ENCODE data around the gene AGPAT2. TPM values are rescaled to one million over a fixed set of nuclear protein-coding genes. Genes with fewer than 3 reads are reported as not detected.

Gene AGPAT2
- total and polyA plus RNA-seq, 2 experiments from 2014 or later: 125 to 242 TPM

- no peak overlapping the region for H3K4me3 ChIP-seq
- H3K4me2 ChIP-seq: no peak overlapping the region
- H3K27ac ChIP-seq: no peak overlapping the region
- 94% methylated on average over 17 of the region's 17 CpGs for WGBS (ENCODE audit: low lambda C conversion rate, missing lambda C conversion rate)
- H4K20me1 ChIP-seq (ENCODE audit: insufficient read depth, poor library complexity, severe bottlenecking): peaks cover 47% of the 10 kb centered on the region
- H2AFZ ChIP-seq: no peak overlapping the region
- H3K27me3 ChIP-seq: no peaks in the 10 kb centered on the region
- H3K4me1 ChIP-seq (ENCODE audit: insufficient read depth): peaks cover 19% of the 10 kb centered on the region
- no peak for DNase-seq (ENCODE audit: low spot score)
- peaks cover 82% of the 10 kb centered on the region for H3K79me2 ChIP-seq
- no peaks in the 10 kb centered on the region for H3K36me3 ChIP-seq (replicated peaks; ENCODE audit: insufficient read depth, low read depth)
- no peaks in the 10 kb centered on the region for H3K9me2 ChIP-seq (replicated peaks; ENCODE audit: insufficient read depth)
- H3K9me3 ChIP-seq (ENCODE audit: low read depth): no peaks in the 10 kb centered on the region
- TF ChIP-seq EZH2phosphoT487 (IDR thresholded peaks at IDR 0.05; ENCODE audit: low read depth, severe bottlenecking, unreplicated experiment): no peak
- no peak for TF ChIP-seq EZH2 (IDR thresholded peaks at IDR 0.05; ENCODE audit: borderline replicate concordance)
- TF ChIP-seq CTCF (IDR thresholded peaks at IDR 0.05; ENCODE audit: poor library complexity): no peak
Observed at GRCh38 chr9:136681029-136681428, 6.2 kb downstream of the AGPAT2 start.

GRCh38 chr9:136679431-136679941 is 7.8 kb downstream of the AGPAT2 start:
- H3K9me3 ChIP-seq (ENCODE audit: low read depth): no peaks in the 10 kb centered on the region
- no peak overlapping the region for H3K27ac ChIP-seq
- no peaks in the 10 kb centered on the region for H3K9me2 ChIP-seq (replicated peaks; ENCODE audit: insufficient read depth)
- H3K79me2 ChIP-seq: peaks cover 66% of the 10 kb centered on the region
- no peaks in the 10 kb centered on the region for H3K27me3 ChIP-seq
- H3K4me2 ChIP-seq: no peak overlapping the region
- peaks cover 14% of the 10 kb centered on the region for H3K4me1 ChIP-seq (ENCODE audit: insufficient read depth)
- TF ChIP-seq EZH2phosphoT487 (IDR thresholded peaks at IDR 0.05; ENCODE audit: low read depth, severe bottlenecking, unreplicated experiment) (no peak), EZH2 (IDR thresholded peaks at IDR 0.05; ENCODE audit: borderline replicate concordance) (no peak), CTCF (IDR thresholded peaks at IDR 0.05; ENCODE audit: poor library complexity) (no peak)
- H4K20me1 ChIP-seq (ENCODE audit: insufficient read depth, poor library complexity, severe bottlenecking): peaks cover 33% of the 10 kb centered on the region
- H3K36me3 ChIP-seq (replicated peaks; ENCODE audit: insufficient read depth, low read depth): no peaks in the 10 kb centered on the region
- H3K4me3 ChIP-seq: no peak overlapping the region
- no peak overlapping the region for H2AFZ ChIP-seq
- WGBS (ENCODE audit: low lambda C conversion rate, missing lambda C conversion rate): 71% methylated on average over 22 of the region's 22 CpGs
- DNase-seq (ENCODE audit: low spot score): no peak

- H3K27ac ChIP-seq: no peak overlapping the region
- WGBS (ENCODE audit: low lambda C conversion rate, missing lambda C conversion rate): 88% methylated on average over 6 of the region's 6 CpGs
- peaks cover 57% of the 10 kb centered on the region for H3K79me2 ChIP-seq
Observed at GRCh38 chr9:136678624-136679023, 8.6 kb downstream of the AGPAT2 start.

More at GRCh38 chr9:136678624-136679023, 8.6 kb downstream of the AGPAT2 start:
- Histone ChIP-seq H2AFZ (no peak overlapping the region), H3K4me3 (no peak overlapping the region), H3K4me1 (ENCODE audit: insufficient read depth) (peaks cover 14% of the 10 kb centered on the region), H3K27me3 (no peaks in the 10 kb centered on the region), H3K9me3 (ENCODE audit: low read depth) (no peaks in the 10 kb centered on the region), H4K20me1 (ENCODE audit: insufficient read depth, poor library complexity, severe bottlenecking) (peaks cover 25% of the 10 kb centered on the region), H3K36me3 (replicated peaks; ENCODE audit: insufficient read depth, low read depth) (no peaks in the 10 kb centered on the region), H3K4me2 (no peak overlapping the region), H3K9me2 (replicated peaks; ENCODE audit: insufficient read depth) (no peaks in the 10 kb centered on the region)
- no peak for DNase-seq (ENCODE audit: low spot score)
- TF ChIP-seq EZH2 (IDR thresholded peaks at IDR 0.05; ENCODE audit: borderline replicate concordance): no peak
- TF ChIP-seq EZH2phosphoT487 (IDR thresholded peaks at IDR 0.05; ENCODE audit: low read depth, severe bottlenecking, unreplicated experiment): no peak
- TF ChIP-seq CTCF (IDR thresholded peaks at IDR 0.05; ENCODE audit: poor library complexity): no peak
